ENCODE results near the gene GRID2.

GRCh38 chr4:92651536-92651935 is 347.8 kb downstream of the GRID2 start:
- no peak for TF ChIP-seq CTCF (IDR thresholded peaks at IDR 0.05)
- TF ChIP-seq POLR2A (IDR thresholded peaks at IDR 0.05): no peak
- TF ChIP-seq POLR2AphosphoS5 (IDR thresholded peaks at IDR 0.05): no peak
- no peak for TF ChIP-seq EP300 (IDR thresholded peaks at IDR 0.05)

Data from stomach (tissue), 4 donors.